NB4 (cell line): ENCODE results near the gene NOP53.
"Not testable (repeated sequence)": the region's sequence is repeated elsewhere in the genome, so short reads cannot be mapped to it uniquely, and the experiment has no call there.

ENCODE experiments used
- DNase-seq: peaks from one replicate; pipeline ENCODE4 v3.0.0; 2010; ENCODE audit warnings: low read depth
- H3K4me3 ChIP-seq: one replicate; pipeline ENCODE4 v1.5.1; 2011; ENCODE audit warnings: mild to moderate bottlenecking, low read depth, low read length, moderate library complexity
- CTCF ChIP-seq: IDR thresholded peaks from one replicate; pipeline ENCODE4 v1.5.1; 2012; ENCODE audit warnings: low read depth, low read length
- MAX ChIP-seq: IDR thresholded peaks from 2 replicates; pipeline ENCODE4 v1.6.1; 2011; ENCODE audit warnings: low read depth, low read length
- MYC ChIP-seq: IDR thresholded peaks from 2 replicates; pipeline ENCODE4 v1.6.1; 2011; ENCODE audit warnings: low read depth, low read length
- POLR2A ChIP-seq: IDR thresholded peaks from 2 replicates; pipeline ENCODE4 v1.6.1; 2011; ENCODE audit warnings: mild to moderate bottlenecking; ENCODE audit not compliant: insufficient read length; ENCODE audit errors: extremely low read depth

The NOP53 gene

GRCh38 chr19:47725759-47726401, 19.5 kb upstream of the NOP53 start:
- TF ChIP-seq MYC (no peak), MAX (no peak), CTCF (no peak), POLR2A (no peak)
- DNase-seq = peak; percentile 87
- no peak overlapping the region for H3K4me3 ChIP-seq

- TF ChIP-seq POLR2A = no peak
- no peak for TF ChIP-seq MAX
- no peak for TF ChIP-seq CTCF
- TF ChIP-seq MYC = no peak
- H3K4me3 ChIP-seq = no peak overlapping the region
- DNase-seq = peak; percentile 78
Measured at GRCh38 chr19:47726467-47726866, 18.9 kb upstream of the NOP53 start.

GRCh38 chr19:47728295-47728694, 17.1 kb upstream of the NOP53 start:
- not testable (repeated sequence) for H3K4me3 ChIP-seq
- peak; percentile 25 for DNase-seq

- TF ChIP-seq MYC (no peak), POLR2A (no peak), CTCF (no peak), MAX (no peak)
- DNase-seq = peak; percentile 65
- H3K4me3 ChIP-seq = no peak overlapping the region
Measured at GRCh38 chr19:47729468-47729798, 15.9 kb upstream of the NOP53 start.

- no peak for TF ChIP-seq MYC
- no peak for TF ChIP-seq CTCF
- no peak for TF ChIP-seq MAX
- peak; percentile 85 for DNase-seq
- no peak overlapping the region for H3K4me3 ChIP-seq
Measured at GRCh38 chr19:47729799-47730520, 15.4 kb upstream of the NOP53 start.

- no peak for TF ChIP-seq MYC
- TF ChIP-seq CTCF = no peak
- TF ChIP-seq POLR2A = no peak
- TF ChIP-seq MAX = no peak
- peak; percentile 26 for DNase-seq
- H3K4me3 ChIP-seq = no peak overlapping the region
Measured at GRCh38 chr19:47730521-47730889, 14.8 kb upstream of the NOP53 start.
